HG03442 (cell line): ENCODE results near the gene LRCH1.

Experiments
- ATAC-seq: cut with Tn5 transposase; IDR thresholded peaks from one replicate; pipeline ENCODE4 v1.9.1; 2021; ENCODE audit warnings: mild to moderate bottlenecking, moderate library complexity; ENCODE audit not compliant: unreplicated experiment

LRCH1 gene

DNA sequence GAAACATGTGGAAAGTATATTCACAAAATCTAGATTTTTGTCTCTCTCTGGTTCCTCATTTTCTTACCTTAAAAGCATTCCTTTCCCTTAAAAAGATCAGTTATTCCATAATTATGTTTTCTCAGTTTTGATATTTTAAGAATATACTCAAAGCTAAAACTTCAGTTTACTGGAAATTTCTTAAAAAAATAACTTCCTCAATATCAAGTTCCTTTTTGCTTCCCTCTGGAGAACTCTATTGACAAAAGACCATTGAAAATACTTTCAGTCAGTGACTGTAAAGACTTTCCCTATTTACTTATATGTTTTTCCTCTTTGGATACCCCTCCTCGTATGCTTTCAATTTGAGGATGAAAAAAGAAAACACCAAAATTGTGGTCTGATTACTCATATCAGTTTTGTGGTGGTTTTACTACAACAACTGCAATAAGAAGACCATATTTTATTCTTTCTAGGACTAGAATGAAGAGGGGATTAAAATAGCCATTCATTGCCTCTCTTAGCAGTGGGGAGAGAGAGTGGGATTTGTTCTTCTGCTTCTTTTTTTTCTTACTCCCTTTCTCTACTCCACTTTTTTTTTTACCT lies 130.8 kb downstream of the LRCH1 start:
- ATAC-seq, result no peak

DNA sequence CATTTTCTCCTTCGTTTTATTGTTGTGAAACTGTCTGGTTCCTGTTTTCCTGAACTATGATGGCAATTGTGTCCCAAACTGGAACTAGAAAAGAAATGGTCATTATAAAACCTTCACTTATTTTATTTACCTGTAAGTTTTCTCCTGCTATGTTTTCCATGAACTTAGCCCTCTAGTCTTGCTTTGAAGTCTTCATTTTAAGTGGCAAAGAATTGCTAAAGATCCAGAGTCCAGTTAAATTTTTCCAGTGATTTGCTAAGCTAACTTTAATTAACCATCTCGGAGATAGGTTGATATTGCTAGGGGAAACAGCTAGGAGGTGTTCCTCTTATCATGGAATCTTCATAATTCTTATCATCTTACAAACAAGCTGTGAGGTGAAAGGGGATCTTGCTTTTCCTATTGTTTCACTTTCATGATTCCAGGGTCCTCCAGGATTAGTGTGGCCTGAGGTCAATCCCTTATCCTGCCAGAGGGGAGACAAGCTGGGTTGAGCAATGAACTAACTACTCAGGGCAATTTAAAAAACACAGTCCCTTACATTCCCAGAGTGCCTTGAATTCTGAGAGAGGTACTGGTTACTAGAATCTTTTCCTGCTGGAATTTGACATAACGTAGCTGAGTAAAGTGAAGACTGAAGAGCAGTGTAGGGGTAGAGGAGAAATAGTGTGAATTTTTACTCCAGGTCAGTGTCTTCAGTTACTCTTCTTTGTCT lies 131.5 kb downstream of the LRCH1 start:
- ATAC-seq, result no peak

DNA sequence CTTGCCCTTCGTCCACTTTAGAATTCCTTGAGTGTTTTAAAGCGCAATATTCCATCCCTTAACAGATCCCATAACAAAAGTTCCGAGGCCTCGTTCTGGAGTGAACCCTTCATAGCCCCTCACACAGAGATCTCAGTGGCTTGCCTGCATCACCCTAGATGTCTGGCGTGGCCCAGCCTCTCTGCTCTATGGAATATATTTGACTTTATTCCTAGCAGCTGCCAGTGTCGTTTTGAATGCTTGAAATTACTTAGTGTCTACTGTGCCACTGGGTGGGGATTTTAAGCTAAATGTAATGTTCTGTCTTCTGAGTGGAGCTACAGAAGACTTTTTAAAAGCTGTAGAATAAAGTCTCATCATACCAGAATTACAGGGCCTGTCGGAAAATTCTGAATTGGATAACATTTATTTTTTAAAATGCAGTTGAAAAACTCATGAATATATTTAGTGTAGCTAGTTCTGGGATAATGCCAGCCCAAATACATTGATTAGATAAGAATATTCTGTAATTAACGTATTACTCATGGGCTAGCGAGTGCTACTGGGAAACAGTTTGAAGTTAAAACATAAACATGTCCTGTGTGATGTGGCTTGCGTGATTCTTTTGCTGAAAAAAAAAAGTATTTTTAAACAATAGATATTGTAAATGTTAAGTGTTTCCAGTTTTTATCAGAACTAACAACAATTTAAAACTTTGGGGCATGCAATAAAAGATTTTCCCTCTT lies 132.2 kb downstream of the LRCH1 start:
- ATAC-seq, result no peak

DNA sequence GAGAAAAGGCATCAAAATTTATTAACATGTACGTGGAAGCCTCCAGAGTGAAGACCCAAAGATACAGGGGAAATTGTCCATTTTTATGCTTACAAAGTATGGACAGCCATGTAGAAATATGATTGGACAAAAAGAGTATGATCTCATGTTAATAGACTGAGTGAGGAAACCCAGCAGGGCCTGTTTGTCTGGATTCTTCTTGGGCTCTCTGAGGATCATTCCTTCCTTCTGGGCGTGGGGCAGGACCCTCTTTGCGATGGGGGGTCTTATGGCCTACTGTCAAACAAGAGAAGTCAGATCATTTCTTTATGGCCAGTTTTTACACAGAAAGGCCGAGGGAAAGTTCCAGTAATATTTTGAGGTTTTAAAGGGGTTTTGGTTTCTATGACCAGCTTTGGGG lies 133.2 kb downstream of the LRCH1 start:
- no peak for ATAC-seq

DNA sequence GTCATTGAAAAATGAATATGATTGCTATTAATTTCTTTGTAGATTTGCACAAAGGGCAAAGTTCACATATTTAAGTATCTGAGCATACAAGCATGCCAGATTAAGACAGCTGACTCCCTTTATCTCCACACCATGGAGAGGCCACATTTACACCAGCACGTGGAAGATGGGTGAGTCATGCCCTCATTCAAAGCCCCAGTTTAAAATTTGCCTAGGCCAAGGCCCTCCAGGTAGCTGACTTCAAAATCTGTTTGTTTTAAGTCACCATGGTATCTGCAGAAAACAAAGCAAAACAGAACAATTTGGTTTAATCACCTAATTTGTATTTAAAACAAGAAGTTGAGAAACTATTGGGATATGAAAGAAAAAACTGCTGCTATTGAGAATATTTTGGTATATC lies 134.8 kb downstream of the LRCH1 start:
- ATAC-seq, result no peak

DNA sequence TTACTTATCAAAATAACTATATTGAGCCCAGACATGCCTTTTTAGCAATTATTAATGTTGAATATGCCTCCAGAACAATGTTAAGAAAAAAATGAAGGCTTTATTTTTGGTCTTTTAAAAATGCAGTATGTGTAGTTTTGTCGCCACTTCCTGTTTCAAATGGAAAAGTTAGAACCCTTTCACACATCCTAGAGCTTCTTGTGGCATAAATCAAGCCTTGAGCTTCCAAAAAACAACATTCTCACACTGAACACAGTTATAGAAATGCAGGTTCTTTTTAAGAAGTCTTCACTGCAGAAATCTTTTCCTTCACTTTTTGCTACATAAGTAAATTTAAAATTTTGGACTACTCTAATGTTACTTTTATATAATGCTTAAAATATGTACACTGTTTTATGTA lies 135.3 kb downstream of the LRCH1 start:
- no peak for ATAC-seq

DNA sequence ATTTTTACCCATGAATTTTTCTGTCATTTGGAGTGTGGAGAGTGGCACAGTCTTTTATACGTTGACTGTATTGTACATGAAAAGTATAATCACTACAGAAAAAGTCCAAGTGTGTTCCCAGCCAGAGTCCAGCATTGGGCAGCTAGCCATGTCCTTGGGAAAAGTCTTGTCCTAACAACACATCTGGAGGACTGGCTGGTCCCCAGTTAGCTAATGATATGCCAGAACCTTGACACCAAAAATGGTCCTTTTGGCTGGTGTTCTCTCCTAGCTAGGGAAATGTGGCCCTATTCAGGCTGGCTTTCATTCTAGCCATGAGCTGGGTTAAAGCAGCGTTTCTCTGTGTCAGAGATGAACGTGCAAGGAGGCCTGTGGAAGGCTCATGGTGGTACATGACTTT lies 145.0 kb downstream of the LRCH1 start:
- no peak for ATAC-seq

DNA sequence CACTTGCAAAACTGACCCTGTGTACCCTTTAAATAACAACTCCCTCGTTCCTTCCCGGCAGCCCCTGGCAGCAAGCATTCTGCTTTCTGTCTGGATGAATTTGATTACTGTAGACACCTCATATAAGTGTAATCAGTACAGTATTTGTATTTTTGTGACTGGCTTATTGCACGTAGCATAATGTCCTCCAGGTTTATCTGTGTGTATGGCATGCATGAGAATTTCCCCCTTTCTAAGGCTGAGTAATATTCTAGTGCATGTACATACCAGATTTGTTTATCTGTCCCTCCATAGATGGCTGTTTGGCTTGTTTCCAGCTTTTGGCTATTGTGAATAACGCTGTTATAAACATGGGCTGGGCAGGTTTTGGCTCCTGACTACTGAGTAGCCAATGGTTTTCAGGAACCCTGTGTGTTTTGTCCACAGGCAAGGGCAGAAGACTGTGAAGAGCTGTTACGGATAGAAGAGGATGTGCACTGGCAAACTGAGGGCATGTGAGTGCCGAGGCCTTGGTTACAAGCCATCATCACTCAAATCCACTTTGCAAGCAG lies 146.0 kb downstream of the LRCH1 start:
- ATAC-seq, result no peak

DNA sequence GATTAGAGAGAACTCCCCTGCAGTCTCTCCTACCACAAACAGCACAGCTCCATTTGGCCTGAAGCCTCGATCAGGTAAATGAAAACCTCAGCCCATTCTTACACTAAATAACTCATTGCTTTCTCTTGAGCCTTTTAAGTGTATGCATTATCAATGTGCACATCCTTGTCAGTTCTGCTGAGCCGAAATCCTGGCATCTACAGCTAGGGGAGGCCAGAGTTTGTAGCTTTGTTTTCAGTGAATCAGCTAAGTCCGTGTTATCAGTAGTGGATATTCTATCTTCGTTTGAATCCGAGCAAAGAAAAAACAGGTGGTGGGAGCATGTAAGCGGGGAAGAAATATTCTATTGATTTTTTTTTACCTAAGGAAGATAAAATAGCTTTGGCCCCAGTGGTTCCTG lies 159.6 kb downstream of the LRCH1 start:
- ATAC-seq, result no peak

DNA sequence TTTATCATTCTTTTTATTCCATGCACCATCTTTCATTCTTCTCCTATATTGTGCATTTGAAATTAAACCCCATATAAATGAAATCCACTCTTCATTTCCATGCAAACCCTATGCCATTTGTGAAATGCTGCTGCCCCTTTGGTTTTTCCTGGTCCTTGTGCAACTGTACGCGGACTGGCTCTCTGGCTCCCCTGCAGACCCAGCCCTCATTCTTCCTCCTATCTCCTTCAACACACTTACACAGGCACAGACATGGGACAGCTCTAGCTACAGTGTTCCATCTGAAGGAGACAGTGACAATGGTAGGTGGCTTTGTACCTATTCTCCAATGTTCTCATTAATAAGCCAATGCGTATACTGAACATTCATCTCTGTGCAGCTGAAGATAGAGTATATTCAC lies 162.4 kb downstream of the LRCH1 start:
- no peak for ATAC-seq

DNA sequence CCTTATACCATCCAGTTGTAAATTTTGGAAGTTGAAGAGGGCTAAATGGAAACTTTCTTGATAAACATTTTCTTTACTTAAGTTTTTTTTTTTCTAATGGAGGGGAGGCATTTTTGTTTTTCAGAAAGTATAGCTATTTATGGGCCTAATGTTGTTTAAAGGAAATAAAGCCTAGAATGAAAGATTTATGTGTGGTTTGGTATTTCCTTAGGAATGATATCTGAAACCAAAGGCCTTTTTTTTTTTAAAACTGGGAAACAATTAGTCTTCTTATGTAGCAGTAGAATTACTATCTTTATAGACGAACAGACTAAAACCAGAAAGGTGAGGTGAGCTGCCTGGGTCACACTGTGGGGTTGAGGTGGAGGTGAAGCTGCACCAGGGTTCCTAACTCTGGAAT lies 163.9 kb downstream of the LRCH1 start:
- ATAC-seq, result no peak

DNA sequence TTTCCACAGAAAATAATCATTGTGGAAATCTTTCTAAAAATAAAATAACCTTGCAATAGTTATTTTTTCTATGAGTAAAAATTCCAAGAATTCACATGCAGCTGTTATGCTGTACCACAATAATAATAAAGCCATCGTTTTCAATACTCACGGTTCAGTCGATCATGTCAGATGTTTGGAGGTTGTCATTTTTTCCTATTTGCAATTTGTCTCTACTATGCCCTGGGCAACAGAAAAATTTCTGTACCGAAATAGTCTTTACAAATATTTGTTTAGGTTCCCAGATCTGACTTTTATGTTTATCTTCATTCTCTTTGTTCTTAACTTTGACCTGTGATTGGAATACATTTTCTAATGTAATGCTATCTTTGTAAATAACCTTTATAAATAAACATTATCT lies 164.3 kb downstream of the LRCH1 start:
- no peak for ATAC-seq

DNA sequence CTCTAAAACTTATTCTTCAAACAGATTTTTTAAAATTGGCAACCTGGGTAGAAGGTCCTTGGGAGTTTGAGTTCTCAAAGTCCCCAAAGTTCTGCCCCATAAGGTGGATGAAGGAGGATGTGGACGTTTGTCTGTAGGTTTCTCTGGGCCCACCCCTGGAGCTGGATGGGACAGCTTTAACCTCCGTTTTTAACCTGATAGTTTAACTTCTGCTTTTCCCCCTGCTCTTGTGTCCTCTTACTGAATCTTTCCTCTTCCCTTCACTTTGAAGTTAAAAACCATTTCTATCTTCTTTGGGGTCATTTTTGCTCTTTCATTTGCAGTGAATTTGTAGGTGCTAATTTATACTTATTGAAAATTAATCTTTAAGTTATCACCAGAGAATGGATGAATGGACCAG lies 164.9 kb downstream of the LRCH1 start:
- no peak for ATAC-seq

DNA sequence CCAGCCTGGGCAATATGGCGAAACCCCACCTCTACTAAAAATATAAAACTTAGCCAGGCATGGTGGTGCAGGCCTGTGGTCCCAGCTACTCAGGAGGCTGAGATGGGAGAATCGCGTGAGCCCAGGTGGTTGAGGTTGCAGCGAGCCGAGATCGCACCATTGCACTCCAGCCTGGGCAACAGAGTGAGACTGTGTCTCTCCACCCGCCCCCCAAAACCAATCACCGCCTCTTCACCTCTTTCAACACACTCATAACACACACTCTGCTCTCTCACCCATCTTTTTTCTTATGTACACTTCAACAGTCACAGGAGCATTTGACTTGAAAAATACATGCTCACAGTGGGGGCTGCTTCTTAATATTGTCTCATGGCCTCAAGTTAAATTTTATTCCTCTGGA lies 167.2 kb downstream of the LRCH1 start:
- peak; percentile 74 for ATAC-seq

DNA sequence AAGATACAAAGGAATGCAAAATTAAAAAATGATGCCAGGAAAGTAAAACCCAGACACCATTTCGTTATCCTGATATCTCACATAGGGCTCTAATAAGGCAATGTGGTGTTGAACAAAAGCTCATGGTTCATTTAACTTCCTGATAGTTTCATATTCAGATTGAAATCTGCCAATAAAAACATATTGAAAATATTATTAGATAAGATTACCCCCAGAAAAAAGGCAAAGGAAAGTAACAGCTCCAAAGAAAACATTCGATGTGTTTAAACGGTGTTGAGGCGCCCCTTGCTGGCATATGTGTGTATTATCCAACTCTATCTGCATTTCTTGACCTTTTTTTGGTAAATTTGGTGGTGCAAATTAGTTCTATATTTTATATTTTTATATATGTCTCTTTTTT lies 168.1 kb downstream of the LRCH1 start:
- no peak for ATAC-seq

DNA sequence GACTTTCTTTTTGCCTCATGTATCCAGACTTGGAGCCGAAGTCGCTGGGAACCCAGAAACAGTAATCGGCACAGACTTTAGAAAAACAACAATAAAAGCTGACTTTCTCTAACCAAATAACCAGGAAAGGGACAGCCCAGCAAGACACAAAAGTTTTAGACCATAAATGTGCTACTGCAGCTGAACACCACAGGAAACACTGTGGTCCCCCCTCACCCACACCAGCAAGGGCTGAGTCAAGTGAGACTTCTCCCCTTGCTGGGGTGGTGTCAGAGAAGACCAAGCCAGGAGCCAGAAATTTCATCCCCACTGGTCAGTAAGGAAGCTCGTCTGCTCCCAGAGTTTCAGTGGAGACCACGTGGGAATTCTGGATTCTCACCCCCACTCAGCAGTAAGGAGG lies 173.4 kb downstream of the LRCH1 start:
- ATAC-seq, result no peak

DNA sequence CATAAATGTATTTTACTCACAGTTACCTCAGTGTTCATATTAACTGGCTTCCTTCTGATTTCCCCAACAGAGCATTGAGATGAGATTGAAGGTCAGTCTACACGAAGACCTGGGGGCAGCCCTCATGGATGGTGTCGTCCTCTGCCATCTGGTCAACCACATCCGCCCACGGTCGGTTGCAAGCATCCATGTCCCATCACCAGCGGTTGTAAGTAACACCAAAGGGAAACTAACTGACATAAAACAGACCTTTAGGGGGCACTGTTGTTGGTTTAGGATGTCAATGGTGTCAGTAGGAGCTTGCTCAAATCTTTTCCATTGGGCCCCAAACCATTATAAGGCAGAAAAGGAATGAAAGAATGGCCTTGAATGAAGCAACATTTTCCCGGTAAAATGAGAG lies 175.8 kb downstream of the LRCH1 start:
- ATAC-seq, result no peak

DNA sequence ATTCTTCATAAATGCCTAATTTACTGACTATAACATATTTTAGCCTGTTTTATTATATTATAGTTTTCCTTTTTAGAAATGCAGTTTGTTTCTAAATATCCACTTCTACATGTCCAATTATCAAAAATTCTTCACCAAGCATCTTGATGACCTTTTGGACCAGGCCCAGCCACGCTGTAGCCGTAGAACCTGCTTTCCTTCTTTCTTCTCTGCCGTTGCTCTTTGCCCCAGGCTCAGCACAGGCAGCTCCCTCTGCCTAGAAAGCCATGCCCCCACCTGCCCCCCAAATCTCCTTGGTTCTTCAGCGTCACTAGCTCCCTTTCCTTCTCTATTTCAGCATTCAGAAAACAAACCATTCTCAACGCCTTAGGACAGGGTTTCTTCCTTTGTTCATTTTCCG lies 178.6 kb downstream of the LRCH1 start:
- ATAC-seq, result no peak

DNA sequence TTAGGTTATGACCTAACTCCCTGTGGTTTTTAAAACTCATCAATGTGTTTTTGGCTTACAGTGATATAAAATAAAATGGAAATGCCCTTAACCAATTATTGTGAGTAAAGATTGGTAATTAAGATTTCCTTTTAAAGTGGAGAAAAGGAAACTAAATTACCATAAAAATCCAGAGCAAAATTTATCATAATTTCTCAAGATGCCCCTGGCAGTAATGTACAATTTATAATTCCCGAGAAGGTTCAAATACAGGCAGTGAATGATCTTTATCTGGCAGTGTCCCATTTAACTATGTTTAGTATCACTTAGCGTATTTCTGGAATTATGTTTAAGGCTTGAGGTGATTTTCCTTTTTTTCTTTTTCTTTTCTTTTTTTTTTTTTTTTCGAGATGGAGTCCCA lies 182.5 kb downstream of the LRCH1 start:
- no peak for ATAC-seq

DNA sequence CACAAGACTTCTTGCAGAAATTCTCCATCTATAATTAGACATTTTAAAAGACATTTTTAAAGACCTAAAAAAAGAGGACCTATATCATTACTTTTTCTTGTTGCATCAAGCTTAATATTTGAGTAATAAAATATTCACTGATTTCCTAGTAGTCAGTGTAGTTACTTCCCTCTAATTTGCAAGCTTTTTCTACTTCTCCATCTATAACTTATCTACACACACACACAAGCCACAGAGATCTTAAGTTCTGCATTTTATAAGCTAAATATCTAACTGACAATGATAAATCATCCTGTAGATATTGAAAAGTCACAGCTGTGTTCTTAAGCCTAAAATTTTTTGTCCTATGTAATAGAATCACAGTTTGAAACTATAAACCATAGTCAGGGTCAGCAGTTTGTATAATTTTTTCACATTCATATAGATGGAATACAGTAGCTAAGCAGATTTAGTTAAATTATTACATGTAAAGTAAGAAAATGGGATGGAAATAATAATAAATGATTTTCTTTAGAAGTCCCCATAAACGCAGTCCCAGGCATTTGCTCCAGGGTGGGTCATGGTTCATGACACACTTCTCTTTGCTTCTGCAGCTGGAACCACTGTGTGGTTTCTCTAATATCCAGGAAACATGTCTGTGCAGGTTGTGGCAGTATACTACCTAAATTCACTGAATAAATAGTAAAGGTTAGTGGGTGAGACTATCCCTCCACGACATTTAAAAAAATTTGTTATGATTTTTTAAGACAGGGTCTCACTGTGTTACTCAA lies 183.8 kb downstream of the LRCH1 start:
- no peak for ATAC-seq

DNA sequence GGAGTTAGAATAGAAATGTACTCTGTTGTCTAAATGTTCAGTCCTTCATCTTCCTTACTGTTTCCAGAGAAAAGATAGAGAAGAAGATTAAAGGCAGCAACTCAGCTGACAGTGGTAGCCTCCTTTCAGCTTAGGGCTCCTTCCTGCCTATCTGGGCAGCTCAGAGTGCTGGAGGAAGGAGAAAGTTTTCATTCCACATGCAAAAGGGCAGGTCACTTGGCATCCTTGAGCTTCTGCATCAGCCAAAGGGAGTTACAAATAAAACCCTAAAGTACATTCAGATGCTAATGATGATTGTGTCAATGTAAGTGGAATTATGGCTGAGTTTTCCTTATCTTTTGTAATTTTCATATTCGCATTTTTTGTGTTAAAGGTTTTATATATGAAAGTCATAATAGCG lies 185.1 kb downstream of the LRCH1 start:
- ATAC-seq, result no peak
